PFSK-1 (cell line): ENCODE data around the gene RMND1.

Source experiments
- FOXP2 ChIP-seq: optimal IDR thresholded peaks from 2 replicates; pipeline ENCODE3; 2011; ENCODE audit warnings: borderline replicate concordance, control low read depth, inconsistent platforms; ENCODE audit not compliant: insufficient read depth; ENCODE audit errors: extremely low read length, extremely low read depth
- POLR2AphosphoS5 ChIP-seq: IDR thresholded peaks from 2 replicates; pipeline ENCODE4 v1.6.1; 2012; ENCODE audit warnings: low read depth, mild to moderate bottlenecking, control low read depth, low read length, moderate library complexity
- SIN3A ChIP-seq: IDR thresholded peaks from 2 replicates; pipeline ENCODE4 v1.6.1; 2012; ENCODE audit warnings: mild to moderate bottlenecking, low read length, moderate library complexity, borderline replicate concordance; ENCODE audit not compliant: insufficient read depth
- TAF1 ChIP-seq: IDR thresholded peaks from 2 replicates; pipeline ENCODE4 v1.6.1; 2012; ENCODE audit warnings: low read length, control low read depth, borderline replicate concordance; ENCODE audit not compliant: insufficient read depth
- TF ChIP-seq, protein P1 (sequence below), 2 experiments: IDR thresholded peaks; 2 replicates each; pipeline versions ENCODE4 v1.6.1 to v1.8.0; 2011 to 2012; ENCODE audit warnings: low read depth in 2 of 2, low read length in 2 of 2, control low read depth in 1 of 2, inconsistent platforms in 1 of 2, mild to moderate bottlenecking in 1 of 2, moderate library complexity in 1 of 2; ENCODE audit not compliant: insufficient read depth in 1 of 2

RMND1 gene

DNA sequence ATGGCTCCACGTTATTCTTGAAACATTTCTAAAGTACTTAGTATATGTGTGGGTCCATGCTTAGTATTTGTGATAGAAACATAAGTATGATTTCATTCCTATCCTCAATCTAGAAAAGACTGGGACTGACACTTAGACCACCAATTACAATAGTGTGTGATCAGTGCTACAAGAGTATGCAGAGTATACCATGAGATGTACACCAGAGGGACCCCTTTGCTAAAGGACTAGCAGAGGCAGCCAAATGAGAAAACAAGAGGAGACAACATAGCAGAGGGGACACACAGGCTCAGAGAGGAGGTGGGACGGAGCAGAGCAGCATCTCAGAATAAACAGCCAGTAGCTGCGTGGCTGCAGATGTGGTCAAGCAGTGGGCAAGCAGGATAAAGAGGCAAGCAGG lies 21.0 kb downstream of the RMND1 start:
- TF ChIP-seq SIN3A (no peak), FOXP2 (no peak), TAF1 (no peak), POLR2AphosphoS5 (no peak)
- TF ChIP-seq, protein P1, sequence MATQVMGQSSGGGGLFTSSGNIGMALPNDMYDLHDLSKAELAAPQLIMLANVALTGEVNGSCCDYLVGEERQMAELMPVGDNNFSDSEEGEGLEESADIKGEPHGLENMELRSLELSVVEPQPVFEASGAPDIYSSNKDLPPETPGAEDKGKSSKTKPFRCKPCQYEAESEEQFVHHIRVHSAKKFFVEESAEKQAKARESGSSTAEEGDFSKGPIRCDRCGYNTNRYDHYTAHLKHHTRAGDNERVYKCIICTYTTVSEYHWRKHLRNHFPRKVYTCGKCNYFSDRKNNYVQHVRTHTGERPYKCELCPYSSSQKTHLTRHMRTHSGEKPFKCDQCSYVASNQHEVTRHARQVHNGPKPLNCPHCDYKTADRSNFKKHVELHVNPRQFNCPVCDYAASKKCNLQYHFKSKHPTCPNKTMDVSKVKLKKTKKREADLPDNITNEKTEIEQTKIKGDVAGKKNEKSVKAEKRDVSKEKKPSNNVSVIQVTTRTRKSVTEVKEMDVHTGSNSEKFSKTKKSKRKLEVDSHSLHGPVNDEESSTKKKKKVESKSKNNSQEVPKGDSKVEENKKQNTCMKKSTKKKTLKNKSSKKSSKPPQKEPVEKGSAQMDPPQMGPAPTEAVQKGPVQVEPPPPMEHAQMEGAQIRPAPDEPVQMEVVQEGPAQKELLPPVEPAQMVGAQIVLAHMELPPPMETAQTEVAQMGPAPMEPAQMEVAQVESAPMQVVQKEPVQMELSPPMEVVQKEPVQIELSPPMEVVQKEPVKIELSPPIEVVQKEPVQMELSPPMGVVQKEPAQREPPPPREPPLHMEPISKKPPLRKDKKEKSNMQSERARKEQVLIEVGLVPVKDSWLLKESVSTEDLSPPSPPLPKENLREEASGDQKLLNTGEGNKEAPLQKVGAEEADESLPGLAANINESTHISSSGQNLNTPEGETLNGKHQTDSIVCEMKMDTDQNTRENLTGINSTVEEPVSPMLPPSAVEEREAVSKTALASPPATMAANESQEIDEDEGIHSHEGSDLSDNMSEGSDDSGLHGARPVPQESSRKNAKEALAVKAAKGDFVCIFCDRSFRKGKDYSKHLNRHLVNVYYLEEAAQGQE (IDR thresholded peaks at IDR 0.05; ENCODE audit: insufficient read depth in 1 of 2, low read depth in 2 of 2, low read length in 2 of 2) = no peak

DNA sequence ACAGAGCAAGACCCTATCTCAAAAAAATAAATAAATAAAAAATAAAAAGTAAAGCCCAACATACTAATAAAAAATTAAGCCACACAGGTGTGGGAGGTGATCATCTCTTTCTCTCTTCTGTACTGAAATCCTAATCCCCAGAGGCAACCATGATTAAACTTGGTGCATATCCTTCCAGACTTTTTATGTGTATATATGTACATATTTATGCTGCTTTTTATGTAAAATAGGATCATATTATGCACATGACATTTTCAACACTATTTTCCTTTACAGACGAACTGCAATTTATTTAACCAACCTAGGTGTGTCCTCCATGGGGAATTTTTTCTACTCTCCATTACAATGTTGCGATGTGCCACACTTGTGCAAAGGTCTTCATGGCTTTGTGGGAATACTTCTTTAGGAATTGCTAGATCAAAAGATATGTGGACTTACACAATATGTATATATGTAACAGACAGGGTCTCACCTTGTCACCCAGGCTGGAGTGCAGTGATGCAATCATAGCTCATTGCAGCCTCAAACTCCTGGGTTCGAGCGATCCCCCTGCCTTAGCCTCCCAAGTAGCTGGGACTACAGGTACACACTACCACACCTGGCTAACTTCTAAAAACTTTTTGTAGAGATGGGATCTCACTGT lies 23.7 kb downstream of the RMND1 start:
- TF ChIP-seq SIN3A (no peak), FOXP2 (no peak), TAF1 (no peak), POLR2AphosphoS5 (no peak)
- TF ChIP-seq, protein P1 (IDR thresholded peaks at IDR 0.05; ENCODE audit: insufficient read depth in 1 of 2, low read depth in 2 of 2, low read length in 2 of 2) = no peak

DNA sequence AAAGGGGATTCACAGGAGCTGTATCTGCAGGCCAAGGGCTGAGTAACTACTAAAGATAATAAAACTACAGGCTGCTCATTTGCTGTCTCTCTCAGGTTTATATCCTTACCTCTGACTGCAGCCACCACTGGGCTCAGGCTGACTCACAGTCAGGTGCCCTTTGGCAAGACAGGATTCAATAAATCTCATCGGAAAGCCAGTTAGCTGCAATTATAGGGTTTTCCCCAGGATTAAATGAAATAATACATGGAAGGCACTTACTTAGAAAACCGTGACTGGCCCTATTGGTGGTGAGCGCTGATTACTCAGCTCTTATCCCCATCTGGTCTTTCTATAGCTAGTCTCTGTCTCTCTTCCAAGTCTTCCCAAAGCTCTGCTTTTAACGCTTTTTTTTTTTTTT lies 26.4 kb downstream of the RMND1 start:
- TF ChIP-seq TAF1 (no peak), FOXP2 (no peak), SIN3A (no peak), POLR2AphosphoS5 (no peak)
- TF ChIP-seq, protein P1 (IDR thresholded peaks at IDR 0.05; ENCODE audit: insufficient read depth in 1 of 2, low read depth in 2 of 2, low read length in 2 of 2) = no peak

DNA sequence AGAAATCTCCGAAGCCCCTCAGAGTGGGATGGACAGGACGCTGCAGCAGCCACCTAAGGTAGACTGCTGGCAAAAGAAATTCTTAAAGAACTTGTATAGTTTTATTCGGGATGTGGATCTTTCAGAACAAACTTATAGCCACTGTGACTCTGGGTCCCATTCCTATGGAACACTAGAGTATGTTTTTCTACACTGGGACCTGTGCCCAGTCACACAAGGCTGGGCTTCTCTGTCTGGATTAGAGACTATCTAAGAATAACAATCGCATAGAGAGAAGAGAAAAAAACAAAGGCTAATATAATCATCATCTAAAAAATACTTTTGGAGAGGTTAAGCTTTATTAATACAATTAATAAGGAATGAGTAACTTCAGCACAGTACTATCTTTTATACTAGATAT lies 28.9 kb downstream of the RMND1 start:
- TF ChIP-seq POLR2AphosphoS5 = no peak
- no peak for TF ChIP-seq SIN3A
- TF ChIP-seq, protein P1 (IDR thresholded peaks at IDR 0.05; ENCODE audit: insufficient read depth in 1 of 2, low read depth in 2 of 2, low read length in 2 of 2) = no peak
- no peak for TF ChIP-seq TAF1
- TF ChIP-seq FOXP2 = no peak
